Measurements from ENCODE around the gene WDR55. TPM values are rescaled to one million over a fixed set of nuclear protein-coding genes. Genes with fewer than 3 reads are reported as not detected.
"Not testable (repeated sequence)": the region's sequence is repeated elsewhere in the genome, so short reads cannot be mapped to it uniquely, and the experiment has no call there.

The WDR55 gene
- total RNA-seq, 4 donors from 2014 or later: 17.7 to 23.8 (median 20.6) TPM

DNA sequence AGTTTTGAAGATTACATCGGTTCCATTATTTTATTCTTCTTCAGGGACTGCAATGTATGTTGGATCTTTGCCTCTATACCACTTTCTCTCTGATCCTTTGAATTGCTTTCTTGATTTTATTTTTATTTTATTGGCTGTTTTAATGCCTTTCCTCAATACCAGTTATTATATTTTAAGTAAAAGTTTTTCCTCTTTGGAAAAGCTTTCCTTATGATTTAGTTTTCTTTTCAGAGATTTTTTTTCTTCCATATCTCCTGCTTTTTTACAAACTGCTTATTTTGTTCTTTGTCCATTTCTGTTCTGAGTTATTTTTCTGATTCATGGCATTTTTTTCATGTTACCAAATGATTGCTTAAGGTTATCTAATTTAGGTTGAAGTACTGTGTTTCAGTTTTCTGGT is 47.1 kb downstream of the WDR55 start:
- peak overlapping the region in 2 of 4 donors; percentile 57 to 61 for H3K4me3 ChIP-seq
- no peaks in the 10 kb centered on the region for H3K9me3 ChIP-seq
- H3K36me3 ChIP-seq: peaks cover under 1 to 8% (median 4%) of the 10 kb centered on the region in 4 donors
- H3K27me3 ChIP-seq: no peaks in the 10 kb centered on the region
- 79% methylated on average over 1 of the region's 1 CpG for WGBS
- no peak for DNase-seq (ENCODE audit: extremely low spot score)
- H3K4me1 ChIP-seq: peaks cover 5 to 16% (median 6%) of the 10 kb centered on the region in 4 donors
- intact Hi-C loops (cut with DNase I): loop anchor here (10.0 kb wide), 1 partner anchor 337 kb away; no protein-coding TSS in a partner anchor
- peak overlapping the region; percentile 79 to 92 (median 83) for H3K27ac ChIP-seq (replicated peaks in 1 of 4)
- no peak for TF ChIP-seq POLR2AphosphoS5 (IDR thresholded peaks at IDR 0.05)
- no peak for TF ChIP-seq POLR2A (IDR thresholded peaks at IDR 0.05; ENCODE audit: low read depth)
- TF ChIP-seq, protein P1, sequence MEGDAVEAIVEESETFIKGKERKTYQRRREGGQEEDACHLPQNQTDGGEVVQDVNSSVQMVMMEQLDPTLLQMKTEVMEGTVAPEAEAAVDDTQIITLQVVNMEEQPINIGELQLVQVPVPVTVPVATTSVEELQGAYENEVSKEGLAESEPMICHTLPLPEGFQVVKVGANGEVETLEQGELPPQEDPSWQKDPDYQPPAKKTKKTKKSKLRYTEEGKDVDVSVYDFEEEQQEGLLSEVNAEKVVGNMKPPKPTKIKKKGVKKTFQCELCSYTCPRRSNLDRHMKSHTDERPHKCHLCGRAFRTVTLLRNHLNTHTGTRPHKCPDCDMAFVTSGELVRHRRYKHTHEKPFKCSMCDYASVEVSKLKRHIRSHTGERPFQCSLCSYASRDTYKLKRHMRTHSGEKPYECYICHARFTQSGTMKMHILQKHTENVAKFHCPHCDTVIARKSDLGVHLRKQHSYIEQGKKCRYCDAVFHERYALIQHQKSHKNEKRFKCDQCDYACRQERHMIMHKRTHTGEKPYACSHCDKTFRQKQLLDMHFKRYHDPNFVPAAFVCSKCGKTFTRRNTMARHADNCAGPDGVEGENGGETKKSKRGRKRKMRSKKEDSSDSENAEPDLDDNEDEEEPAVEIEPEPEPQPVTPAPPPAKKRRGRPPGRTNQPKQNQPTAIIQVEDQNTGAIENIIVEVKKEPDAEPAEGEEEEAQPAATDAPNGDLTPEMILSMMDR (IDR thresholded peaks at IDR 0.05): no peak
- no peak for TF ChIP-seq EP300 (IDR thresholded peaks at IDR 0.05)

DNA sequence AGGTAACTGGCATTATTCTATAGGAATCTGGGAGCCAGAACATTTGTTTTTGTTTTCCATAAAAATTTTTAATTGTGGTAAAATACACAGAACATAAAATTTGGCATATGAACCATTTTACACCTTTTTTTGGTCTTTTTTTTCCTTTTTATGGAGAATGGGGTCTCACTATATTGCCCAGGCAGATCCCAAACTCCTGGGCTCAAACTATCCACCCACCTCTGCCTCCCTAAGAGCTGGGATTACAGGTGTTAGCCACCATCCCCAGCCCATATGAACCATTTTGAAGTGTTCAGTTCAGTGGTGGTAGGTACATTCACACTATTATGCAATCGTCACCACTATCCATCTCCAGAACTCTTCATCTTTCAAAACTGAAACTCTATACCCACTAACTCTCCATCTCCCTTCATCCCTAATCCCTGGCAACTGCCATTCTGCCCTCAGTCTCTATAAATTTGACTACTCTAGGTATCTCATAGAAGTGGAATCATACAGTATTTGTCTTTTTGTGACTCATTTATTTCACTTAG is 48.9 kb downstream of the WDR55 start:
- Histone ChIP-seq H3K4me3 (no peak overlapping the region), H3K4me1 (peaks cover 5 to 16% (median 6%) of the 10 kb centered on the region in 4 donors), H3K9me3 (no peaks in the 10 kb centered on the region), H3K27ac (replicated peaks in 1 of 4) (no peak overlapping the region), H3K36me3 (no peaks in the 10 kb centered on the region), H3K27me3 (no peaks in the 10 kb centered on the region)
- WGBS: 92% methylated on average over 1 of the region's 1 CpG
- TF ChIP-seq POLR2A (IDR thresholded peaks at IDR 0.05; ENCODE audit: low read depth) (no peak), POLR2AphosphoS5 (IDR thresholded peaks at IDR 0.05) (no peak), EP300 (IDR thresholded peaks at IDR 0.05) (no peak)
- TF ChIP-seq, protein P1 (IDR thresholded peaks at IDR 0.05): no peak
- intact Hi-C loops (cut with DNase I): loop anchor here (10.0 kb wide), 1 partner anchor 339 kb away; no protein-coding TSS in a partner anchor
- no peak for DNase-seq (ENCODE audit: extremely low spot score)

DNA sequence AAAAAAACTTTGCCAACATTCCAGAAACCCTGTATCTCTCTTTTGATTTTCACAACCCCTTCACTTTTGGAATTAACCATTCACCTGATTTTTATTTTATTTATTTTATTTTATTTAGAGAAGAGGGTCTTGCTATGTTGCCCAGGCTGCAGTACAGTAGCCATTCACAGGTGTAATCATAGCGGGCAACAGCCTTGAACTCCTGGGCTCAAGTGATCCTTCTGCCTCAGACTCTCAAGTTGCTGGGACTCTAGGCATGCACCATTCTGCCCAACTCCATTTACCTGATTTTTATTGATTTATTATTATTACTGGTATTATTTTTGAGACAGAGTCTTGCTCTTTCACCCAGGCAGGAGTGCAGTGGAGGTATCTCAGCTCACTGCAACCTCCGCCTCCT is 51.5 kb downstream of the WDR55 start:
- intact Hi-C loops (cut with DNase I): loop anchor here (10.0 kb wide), 1 partner anchor 341 kb away; no protein-coding TSS in a partner anchor
- DNase-seq (ENCODE audit: extremely low spot score): not testable (repeated sequence)
- 94% methylated on average over 2 of the region's 2 CpGs for WGBS

DNA sequence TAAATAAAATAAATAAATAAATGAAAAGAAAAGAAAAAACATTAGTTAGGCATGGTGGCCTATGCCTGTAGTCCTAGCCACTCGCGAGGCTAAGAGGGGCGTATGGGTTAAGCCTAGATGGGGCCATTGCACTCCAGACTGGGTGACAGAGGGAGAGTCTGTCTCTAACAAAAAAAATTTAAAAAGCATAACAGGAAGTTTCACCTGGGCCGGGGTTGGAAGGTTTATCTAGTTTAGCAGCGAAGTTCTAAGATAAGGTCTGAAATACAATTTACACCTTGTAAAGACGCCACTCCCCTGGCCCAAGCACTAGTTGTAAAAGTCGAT is 53.5 kb downstream of the WDR55 start:
- no peaks in the 10 kb centered on the region for H3K36me3 ChIP-seq
- no peaks in the 10 kb centered on the region for H3K9me3 ChIP-seq
- no peak overlapping the region for H3K4me3 ChIP-seq
- 80% methylated on average over 7 of the region's 7 CpGs for WGBS
- H3K4me1 ChIP-seq: no peaks in the 10 kb centered on the region
- TF ChIP-seq, protein P1 (IDR thresholded peaks at IDR 0.05): no peak
- TF ChIP-seq POLR2AphosphoS5 (IDR thresholded peaks at IDR 0.05) (no peak), EP300 (IDR thresholded peaks at IDR 0.05) (no peak), POLR2A (IDR thresholded peaks at IDR 0.05; ENCODE audit: low read depth) (no peak)
- H3K27me3 ChIP-seq: peaks cover 0 to 7% (median 0%) of the 10 kb centered on the region in 4 donors
- H3K27ac ChIP-seq (replicated peaks in 1 of 4): no peak overlapping the region
- peak; percentile 47 for DNase-seq (ENCODE audit: extremely low spot score)
- intact Hi-C loops (cut with DNase I): loop anchor here (10.0 kb wide), 1 partner anchor 343 kb away; no protein-coding TSS in a partner anchor

More for the DNA sequence above, 51.5 kb downstream of the WDR55 start:
- H3K36me3 ChIP-seq; H3K9me3 ChIP-seq; H3K27me3 ChIP-seq; H3K4me3 ChIP-seq; H3K27ac ChIP-seq (replicated peaks in 1 of 4); H3K4me1 ChIP-seq: not testable (repeated sequence)

DNA sequence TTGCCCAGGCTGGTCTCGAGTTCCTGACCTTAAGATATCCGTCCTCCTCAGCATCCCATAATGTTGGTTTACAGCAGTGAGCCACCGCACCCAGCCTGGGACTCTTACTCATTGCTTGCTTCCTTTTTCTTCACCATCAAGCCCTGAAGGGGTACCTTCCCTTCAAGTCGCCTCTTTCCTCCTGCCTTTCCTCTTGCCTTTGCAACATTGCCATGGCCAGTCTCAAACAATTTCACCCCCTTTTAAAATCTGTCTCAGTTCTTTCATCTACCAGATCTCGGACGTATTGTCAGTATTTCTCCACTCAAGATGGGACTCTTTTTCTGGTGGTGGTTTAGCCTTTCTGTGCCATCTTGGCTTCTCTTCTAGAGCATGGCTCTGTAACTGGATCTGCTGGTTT is 56.0 kb downstream of the WDR55 start:
- intact Hi-C loops (cut with DNase I); H3K4me1 ChIP-seq; H3K36me3 ChIP-seq; H3K27ac ChIP-seq (replicated peaks in 1 of 4); H3K4me3 ChIP-seq; H3K9me3 ChIP-seq; DNase-seq (ENCODE audit: extremely low spot score): not testable (repeated sequence)
- WGBS: 57% methylated on average over 6 of the region's 6 CpGs
- peaks cover 0 to 14% (median 0%) of the 10 kb centered on the region in 4 donors for H3K27me3 ChIP-seq

DNA sequence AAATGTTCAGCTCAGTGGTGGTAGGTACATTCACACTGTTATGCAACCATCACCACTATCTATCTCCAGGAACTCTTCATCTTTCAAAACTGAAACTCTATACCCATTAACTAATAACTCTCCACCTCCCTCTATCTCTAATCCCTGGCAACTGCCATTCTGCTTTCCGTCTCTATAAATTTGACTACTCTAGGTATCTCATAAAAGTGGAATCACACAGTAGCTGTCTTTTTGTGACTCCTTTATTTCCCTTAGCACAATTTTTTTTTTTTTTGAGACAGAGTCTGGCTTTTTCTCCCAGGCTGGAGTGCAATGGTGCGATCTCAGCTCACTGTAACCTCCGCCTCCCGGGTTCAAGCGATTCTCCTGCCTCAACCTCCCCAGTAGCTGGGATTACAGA is 56.7 kb downstream of the WDR55 start:
- H3K4me1 ChIP-seq; DNase-seq (ENCODE audit: extremely low spot score); H3K9me3 ChIP-seq; H3K36me3 ChIP-seq; H3K4me3 ChIP-seq; H3K27ac ChIP-seq (replicated peaks in 1 of 4); intact Hi-C loops (cut with DNase I): not testable (repeated sequence)
- WGBS: 85% methylated on average over 5 of the region's 5 CpGs
- peaks cover 0 to 14% (median 0%) of the 10 kb centered on the region in 4 donors for H3K27me3 ChIP-seq

Small RNAs within 50 kb of the gene (small RNA-seq; reads per million reads assigned to genes)
- gene VTRNA1-1: 64.3 to 184 (median 97.4) reads per million in 3 donors
- 0.17 to 1.7 (median 0.19) reads per million in 3 donors for gene VTRNA1-2

Other genes with a start within 250 kb of the WDR55 start
- gene EIF4EBP3, start 117.2 kb upstream of the WDR55 start, total RNA-seq: 10 to 100 TPM in 1 of 4 donors, 1 to 10 TPM in 3; 7.8 to 25.3 (median 9.2) TPM
- 10 to 100 TPM; 17.4 to 29.2 (median 24.7) TPM for gene SRA1, start 107.4 kb upstream of the WDR55 start, total RNA-seq
- 10 to 100 TPM in 3 of 4 donors, 1 to 10 TPM in 1; 6.8 to 12.5 (median 11.8) TPM for gene APBB3, start 100.3 kb upstream of the WDR55 start, total RNA-seq
- gene SLC35A4, start 100.1 kb upstream of the WDR55 start, total RNA-seq: 10 to 100 TPM; 27.8 to 45.1 (median 36.6) TPM
- gene CD14, start 31.7 kb upstream of the WDR55 start, total RNA-seq: 100 to 1,000 TPM in 1 of 4 donors, 10 to 100 TPM in 3; 34.9 to 125 (median 56.1) TPM
- 10 to 100 TPM; 14.0 to 41.4 (median 22.2) TPM for gene TMCO6, start 25.5 kb upstream of the WDR55 start, total RNA-seq
- gene NDUFA2, start 17.3 kb upstream of the WDR55 start, total RNA-seq: 10 to 100 TPM; 52.3 to 63.3 (median 57.4) TPM
- gene IK, start 17.1 kb upstream of the WDR55 start, total RNA-seq: 100 to 1,000 TPM in 3 of 4 donors, 10 to 100 TPM in 1; 98.7 to 159 (median 148) TPM
- gene DND1, start 8.7 kb downstream of the WDR55 start, total RNA-seq: under 1 TPM in 3 of 4 donors, not detected in 1; 0.46 to 0.83 (median 0.66) TPM
- 10 to 100 TPM; 45.7 to 68.7 (median 59.9) TPM for gene HARS1, start 26.5 kb downstream of the WDR55 start, total RNA-seq
- 10 to 100 TPM; 19.1 to 22.2 (median 19.2) TPM for gene HARS2, start 26.6 kb downstream of the WDR55 start, total RNA-seq
- gene ZMAT2, start 35.5 kb downstream of the WDR55 start, total RNA-seq: 10 to 100 TPM; 30.8 to 45.1 (median 38.0) TPM
- not detected for gene PCDHA1, start 121.2 kb downstream of the WDR55 start, total RNA-seq
- gene PCDHA2, start 129.9 kb downstream of the WDR55 start, total RNA-seq: under 1 TPM in 3 of 4 donors, not detected in 1; 0.13 to 0.42 (median 0.34) TPM
- 1 to 10 TPM in 3 of 4 donors, under 1 TPM in 1; 0.17 to 1.9 (median 1.2) TPM for gene PCDHA3, start 136.2 kb downstream of the WDR55 start, total RNA-seq
- gene PCDHA4, start 142.2 kb downstream of the WDR55 start, total RNA-seq: 1 to 10 TPM in 1 of 4 donors, under 1 TPM in 3; 0.45 to 1.1 (median 0.66) TPM
- under 1 TPM; 0.17 to 0.69 (median 0.30) TPM for gene PCDHA5, start 156.7 kb downstream of the WDR55 start, total RNA-seq
- under 1 TPM; 0.33 to 0.97 (median 0.76) TPM for gene PCDHA6, start 163.1 kb downstream of the WDR55 start, total RNA-seq
- 1 to 10 TPM in 1 of 4 donors, under 1 TPM in 3; 0.17 to 1.0 (median 0.37) TPM for gene PCDHA7, start 169.4 kb downstream of the WDR55 start, total RNA-seq
- under 1 TPM in 2 of 4 donors, not detected in 2; 0.29 to 0.83 TPM for gene PCDHA8, start 176.3 kb downstream of the WDR55 start, total RNA-seq
- under 1 TPM; under 0.01 to 0.42 (median 0.15) TPM for gene PCDHA9, start 183.5 kb downstream of the WDR55 start, total RNA-seq
- 1 to 10 TPM in 2 of 4 donors, under 1 TPM in 2; 0.33 to 1.6 (median 1.0) TPM for gene PCDHA10, start 191.0 kb downstream of the WDR55 start, total RNA-seq
- under 1 TPM; 0.17 to 0.69 (median 0.34) TPM for gene PCDHA11, start 204.1 kb downstream of the WDR55 start, total RNA-seq
- 1 to 10 TPM in 3 of 4 donors, under 1 TPM in 1; 0.66 to 4.8 (median 2.5) TPM for gene PCDHA12, start 210.4 kb downstream of the WDR55 start, total RNA-seq
- gene PCDHA13, start 217.2 kb downstream of the WDR55 start, total RNA-seq: 1 to 10 TPM in 1 of 4 donors, under 1 TPM in 3; 0.39 to 2.1 (median 0.76) TPM